HCT116 (cell line): Measurements from ENCODE around the gene FAM83E. TPM values are rescaled to one million over a fixed set of nuclear protein-coding genes. Genes with fewer than 3 reads are reported as not detected.

ENCODE experiments used
- ATAC-seq: fragments of 200-7000 bp; cut with Tn5 transposase; 2 replicates; pipeline ENCODE4 v1.9.1; 2020; ENCODE audit warnings: mild to moderate bottlenecking, moderate library complexity
- BruUV-seq: library from RNA; stranded (reverse); fragments of 400-500 nt; replicated peaks from 2 replicates; lab custom pipeline; 2021; lab: Mats Ljungman, UMichigan
- CTCF ChIA-PET: fragments of 300-600 bp; sonication (Branson Sonifier 250); formaldehyde crosslinking; loops from one replicate; lab custom pipeline; 2021; ENCODE audit warnings: antibody characterized with exemption; lab: Charles Lee
- POLR2A ChIA-PET: fragments of 300-600, 350-600 bp; sonication (Branson Sonifier 250); formaldehyde crosslinking; loops from one replicate; lab custom pipeline; 2021; ENCODE audit warnings: antibody characterized with exemption; lab: Charles Lee
- RAD21 ChIA-PET, 2 experiments: fragments of 300-600 bp; sonication (Branson Sonifier 250); formaldehyde crosslinking; loops; one replicate each; lab custom pipeline; 2023; ENCODE audit warnings: low total read pairs in 2 of 2; ENCODE audit not compliant: uncharacterized antibody in 2 of 2, unreplicated experiment in 2 of 2, low non-redundant PET in 1 of 2; lab: Charles Lee
- DNase-seq: peaks from one replicate; pipeline ENCODE4 v3.0.0-alpha.2; 2010; ENCODE audit warnings: low read depth, low spot score
- H2AFZ ChIP-seq: fragments of 200-600 bp; shearing (Covaris generic), sonication (generic); 2 replicates; pipeline ENCODE4 v1.6.1; 2017; ENCODE audit warnings: low read depth, mixed run types, mixed read lengths, antibody characterized with exemption, low read length; ENCODE audit not compliant: poor library complexity, severe bottlenecking
- H3K27ac ChIP-seq: 2 replicates; pipeline ENCODE4 v1.5.1; 2012; ENCODE audit warnings: low read depth, low read length
- H3K27me3 ChIP-seq: fragments of 200-600 bp; sonication (generic); 2 replicates; pipeline ENCODE4 v1.6.1; 2016; ENCODE audit warnings: mixed run types, low read length, mixed read lengths; ENCODE audit not compliant: insufficient read depth
- H3K36me3 ChIP-seq, 2 experiments: fragments of 200-500 bp in 1 of 2; fragments of 200-600 bp in 1 of 2; sonication (Bioruptor generic) in 1 of 2; sonication (generic) in 1 of 2; 2 replicates each; pipeline versions ENCODE4 v1.5.1 to v1.6.1; 2014 to 2016; ENCODE audit warnings: low read length in 2 of 2, inconsistent platforms in 1 of 2, mixed read lengths in 1 of 2, mixed run types in 1 of 2; ENCODE audit not compliant: insufficient read depth in 2 of 2, control insufficient read depth in 1 of 2
- H3K4me1 ChIP-seq, 2 experiments: fragments of 200-600 bp in 1 of 2; sonication (generic) in 1 of 2; 2 replicates each; pipeline versions ENCODE4 v1.5.1 to v1.6.1; 2012 to 2017; ENCODE audit warnings: low read length in 2 of 2, inconsistent platforms in 1 of 2, mild to moderate bottlenecking in 1 of 2, mixed read lengths in 1 of 2, mixed run types in 1 of 2, moderate library complexity in 1 of 2; ENCODE audit not compliant: insufficient read depth in 2 of 2, control insufficient read depth in 1 of 2
- H3K4me2 ChIP-seq: fragments of 200-600 bp; sonication (generic); 2 replicates; pipeline ENCODE4 v1.6.1; 2017; ENCODE audit warnings: mixed run types, low read length, mixed read lengths
- H3K4me3 ChIP-seq, 2 experiments: fragments of 200-600 bp in 1 of 2; sonication (generic) in 1 of 2; replicated peaks in 1 of 2; 2 replicates each; pipeline ENCODE4 v1.5.1; 2011 to 2016; ENCODE audit warnings: low read length in 2 of 2, control low read depth in 1 of 2, low read depth in 1 of 2, mild to moderate bottlenecking in 1 of 2, mixed read lengths in 1 of 2, mixed run types in 1 of 2
- H3K79me2 ChIP-seq: fragments of 200-600 bp; sonication (generic); 2 replicates; pipeline ENCODE4 v1.6.1; 2017; ENCODE audit warnings: mild to moderate bottlenecking, mixed run types, low read length, moderate library complexity, mixed read lengths; ENCODE audit not compliant: insufficient read depth
- H3K9ac ChIP-seq: fragments of 200-600 bp; sonication (generic); 2 replicates; pipeline ENCODE4 v1.6.1; 2016; ENCODE audit warnings: low read length, mixed read lengths
- H3K9me2 ChIP-seq: fragments of 200-600 bp; sonication (generic), shearing (Covaris generic); 2 replicates; pipeline ENCODE4 v1.6.1; 2017; ENCODE audit warnings: mixed run types, mild to moderate bottlenecking, moderate library complexity; ENCODE audit not compliant: insufficient read depth
- H3K9me3 ChIP-seq, 2 experiments: fragments of 200-500 bp in 1 of 2; fragments of 200-600 bp in 1 of 2; sonication (Bioruptor generic) in 1 of 2; sonication (generic) in 1 of 2; 2 replicates each; pipeline ENCODE4 v1.6.1; 2014 to 2017; ENCODE audit warnings: low read length in 2 of 2, mixed read lengths in 2 of 2, inconsistent platforms in 1 of 2, low read depth in 1 of 2, mild to moderate bottlenecking in 1 of 2, mixed run types in 1 of 2, moderate library complexity in 1 of 2; ENCODE audit not compliant: control insufficient read depth in 1 of 2, insufficient read depth in 1 of 2
- H4K20me1 ChIP-seq: fragments of 200-600 bp; sonication (generic), shearing (Covaris generic); 2 replicates; pipeline ENCODE4 v1.6.1; 2017; ENCODE audit warnings: mixed run types, mild to moderate bottlenecking, moderate library complexity; ENCODE audit not compliant: insufficient read depth
- ATF3 ChIP-seq: IDR thresholded peaks from 2 replicates; pipeline ENCODE4 v1.6.1; 2012
- ELF1 ChIP-seq: IDR thresholded peaks from 2 replicates; pipeline ENCODE4 v1.6.1; 2012; ENCODE audit warnings: low read depth, borderline replicate concordance
- EZH2 ChIP-seq: fragments of 200-600 bp; sonication (generic); IDR thresholded peaks from 2 replicates; pipeline ENCODE4 v1.6.1; 2017; ENCODE audit warnings: antibody characterized with exemption, mixed run types
- FOSL1 ChIP-seq: IDR thresholded peaks from 2 replicates; pipeline ENCODE4 v1.6.1; 2012; ENCODE audit warnings: low read depth
- POLR2A ChIP-seq: IDR thresholded peaks from 2 replicates; pipeline ENCODE4 v1.7.0; 2011; ENCODE audit warnings: borderline replicate concordance; ENCODE audit not compliant: insufficient read depth, insufficient read length; ENCODE audit errors: extremely low read depth
- POLR2AphosphoS5 ChIP-seq: IDR thresholded peaks from 2 replicates; pipeline ENCODE4 v1.6.1; 2011; ENCODE audit warnings: mild to moderate bottlenecking, low read depth, low read length, moderate library complexity
- REST ChIP-seq: IDR thresholded peaks from 2 replicates; pipeline ENCODE4 v1.6.1; 2012; ENCODE audit warnings: low read depth
- SIN3A ChIP-seq: IDR thresholded peaks from 2 replicates; pipeline ENCODE4 v1.6.1; 2012; ENCODE audit warnings: low read depth
- TCF7L2 ChIP-seq: IDR thresholded peaks from 2 replicates; pipeline ENCODE4 v1.7.0; 2011; ENCODE audit warnings: borderline replicate concordance, inconsistent platforms; ENCODE audit not compliant: insufficient read depth, insufficient read length; ENCODE audit errors: extremely low read depth
- YY1 ChIP-seq: IDR thresholded peaks from 2 replicates; pipeline ENCODE4 v1.6.1; 2011; ENCODE audit warnings: low read length, low read depth, moderate library complexity, mild to moderate bottlenecking; ENCODE audit not compliant: insufficient replicate concordance; ENCODE audit errors: extremely low read depth
- ZFX ChIP-seq: fragments of 450-650 bp; IDR thresholded peaks from 2 replicates; pipeline ENCODE4 v1.6.1; 2017
- intact Hi-C: fragments of 100-400 bp; cut with micrococcal nuclease; formaldehyde crosslinking; loops from 2 replicates; pipeline ENCODE4 v1.10.0; 2022
- total RNA-seq: library from RNA; stranded (reverse); gene quantifications from one replicate; pipeline ENCODE4 v1.2.1, GENCODE V29; 2021; ENCODE audit not compliant: unreplicated experiment
- TF ChIP-seq, protein P1 (sequence below), 3 experiments: fragments of 200-600 bp in 1 of 3; sonication (generic) in 1 of 3; IDR thresholded peaks in 2 of 3; conservative IDR thresholded peaks in 1 of 3; 2 replicates each; pipeline ENCODE4 v1.5.1; 2012 to 2017; ENCODE audit warnings: low read depth in 2 of 3, low read length in 2 of 3, antibody characterized with exemption in 1 of 3, borderline replicate concordance in 1 of 3, control low read depth in 1 of 3, mild to moderate bottlenecking in 1 of 3, mixed read lengths in 1 of 3, mixed run types in 1 of 3, moderate library complexity in 1 of 3; ENCODE audit not compliant: insufficient read depth in 1 of 3

Gene FAM83E
- total RNA-seq, 1 experiment from 2014 or later: 6.8 TPM

DNA sequence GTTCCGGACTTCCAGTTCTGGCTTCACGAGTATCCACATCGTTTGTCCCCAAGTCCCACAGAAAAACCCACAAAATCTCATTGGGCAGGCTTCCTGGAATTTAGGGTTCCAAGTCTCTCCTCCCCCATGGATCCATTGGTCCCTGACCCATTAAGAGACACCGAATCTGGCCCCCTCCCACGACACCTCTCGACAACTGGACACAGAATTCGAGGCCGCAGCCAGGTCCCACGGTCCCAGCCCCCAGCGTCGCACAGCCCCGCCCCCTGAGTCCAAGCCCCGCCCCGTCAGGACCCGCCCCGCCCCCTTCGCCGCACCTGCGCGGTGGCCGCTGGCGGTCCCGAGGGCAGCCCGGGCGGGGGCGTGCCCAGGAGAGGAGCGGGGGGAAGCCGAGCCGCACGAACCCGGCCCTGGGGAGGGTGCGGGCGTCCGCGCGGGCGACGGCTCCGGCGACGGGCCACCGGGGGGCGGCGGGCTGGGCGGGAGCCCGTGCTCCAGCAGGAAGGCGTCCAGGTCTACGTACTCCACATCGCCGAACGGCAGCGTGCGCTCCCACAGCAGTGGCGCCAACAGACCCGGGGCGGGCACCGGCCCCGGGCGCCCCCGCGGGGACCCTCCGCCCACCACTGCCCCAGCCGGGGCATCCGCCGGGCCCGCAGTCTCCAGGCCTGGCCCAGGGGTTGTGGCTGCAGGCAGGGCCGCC, 20.5 kb upstream of the FAM83E start:
- intact Hi-C loops: no loop called here
- ATAC-seq: peak; percentile 40
- RAD21 ChIA-PET: no interaction called here

GRCh38 chr19:48634424-48635262, 19.8 kb upstream of the FAM83E start:
- H3K4me1 ChIP-seq: peaks cover 40 to 86% of the 10 kb centered on the region in 2 experiments
- ChIA-PET RAD21 (interaction anchor here (0.9 to 1.0 kb wide), 2 partner anchors 11 to 15 kb away, joined by 3 read pairs; partner anchors contain the start of genes RPL18 (in 1 of the 2) and SPHK2 (in 1 of the 2)), POLR2A (interaction anchor here (0.6 to 2.6 kb wide), 6 partner anchors 11 to 238 kb away, joined by 3 to 11 read pairs (median 4); partner anchors contain the start of genes CA11, PPP1R15A, RPL18 and SPHK2), CTCF (no interaction called here)
- peaks cover 2 to 13% of the 10 kb centered on the region in 2 experiments; a peak in 1 of 4 replicates for H3K36me3 ChIP-seq
- ATAC-seq (peak; percentile 29), DNase-seq (peak; percentile 94)
- peak overlapping the region; percentile 93 for H3K4me2 ChIP-seq
- H3K79me2 ChIP-seq: peaks cover 18% of the 10 kb centered on the region
- BruUV-seq: TSS peak; percentile 83
- no peaks in the 10 kb centered on the region for H3K27me3 ChIP-seq
- H3K9ac ChIP-seq: peak overlapping the region; percentile 96
- H3K9me3 ChIP-seq: no peaks in the 10 kb centered on the region
- H2AFZ ChIP-seq: no peak overlapping the region
- H3K9me2 ChIP-seq: no peaks in the 10 kb centered on the region
- intact Hi-C loops: no loop called here
- H3K27ac ChIP-seq: peak overlapping the region; percentile 95
- H4K20me1 ChIP-seq: no peaks in the 10 kb centered on the region
- H3K4me3 ChIP-seq: peak overlapping the region; percentile 47 to 83
- no peak for TF ChIP-seq ELF1
- no peak for TF ChIP-seq ATF3
- no peak for TF ChIP-seq SIN3A
- TF ChIP-seq TCF7L2: peak; percentile 26
- peak; percentile 50; the same call in 1 of the 2 replicates for TF ChIP-seq ZFX
- TF ChIP-seq, protein P1, sequence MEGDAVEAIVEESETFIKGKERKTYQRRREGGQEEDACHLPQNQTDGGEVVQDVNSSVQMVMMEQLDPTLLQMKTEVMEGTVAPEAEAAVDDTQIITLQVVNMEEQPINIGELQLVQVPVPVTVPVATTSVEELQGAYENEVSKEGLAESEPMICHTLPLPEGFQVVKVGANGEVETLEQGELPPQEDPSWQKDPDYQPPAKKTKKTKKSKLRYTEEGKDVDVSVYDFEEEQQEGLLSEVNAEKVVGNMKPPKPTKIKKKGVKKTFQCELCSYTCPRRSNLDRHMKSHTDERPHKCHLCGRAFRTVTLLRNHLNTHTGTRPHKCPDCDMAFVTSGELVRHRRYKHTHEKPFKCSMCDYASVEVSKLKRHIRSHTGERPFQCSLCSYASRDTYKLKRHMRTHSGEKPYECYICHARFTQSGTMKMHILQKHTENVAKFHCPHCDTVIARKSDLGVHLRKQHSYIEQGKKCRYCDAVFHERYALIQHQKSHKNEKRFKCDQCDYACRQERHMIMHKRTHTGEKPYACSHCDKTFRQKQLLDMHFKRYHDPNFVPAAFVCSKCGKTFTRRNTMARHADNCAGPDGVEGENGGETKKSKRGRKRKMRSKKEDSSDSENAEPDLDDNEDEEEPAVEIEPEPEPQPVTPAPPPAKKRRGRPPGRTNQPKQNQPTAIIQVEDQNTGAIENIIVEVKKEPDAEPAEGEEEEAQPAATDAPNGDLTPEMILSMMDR (IDR thresholded peaks at IDR 0.05 in 2 of 3, conservative IDR thresholded peaks at IDR 0.05 in 1 of 3; ENCODE audit: borderline replicate concordance in 1 of 3, insufficient read depth in 1 of 3, low read depth in 2 of 3, low read length in 2 of 3): no peak
- TF ChIP-seq FOSL1: no peak
- no peak for TF ChIP-seq REST

More for the DNA sequence above, 20.5 kb upstream of the FAM83E start:
- no peaks in the 10 kb centered on the region for H3K9me2 ChIP-seq
- ChIA-PET CTCF (no interaction called here), POLR2A (interaction anchor here (1.1 kb wide), 1 partner anchor 237 kb away, joined by 5 read pairs; the partner anchor contains the start of gene PPP1R15A)
- peak overlapping the region; percentile 49 to 83 for H3K4me3 ChIP-seq
- H4K20me1 ChIP-seq: no peaks in the 10 kb centered on the region
- peaks cover 2 to 13% of the 10 kb centered on the region in 2 experiments; a peak in 1 of 4 replicates for H3K36me3 ChIP-seq
- H3K9me3 ChIP-seq: no peaks in the 10 kb centered on the region
- H2AFZ ChIP-seq: no peak overlapping the region
- H3K27ac ChIP-seq: peak overlapping the region; percentile 95
- peak overlapping the region; percentile 93 for H3K4me2 ChIP-seq
- H3K79me2 ChIP-seq: peaks cover 18% of the 10 kb centered on the region
- no peaks in the 10 kb centered on the region for H3K27me3 ChIP-seq
- DNase-seq: no peak
- TF ChIP-seq YY1 (no peak), EZH2 (no peak), POLR2AphosphoS5 (peak; percentile 66), POLR2A (peak; percentile 31)
- peaks cover 34 to 78% of the 10 kb centered on the region in 2 experiments for H3K4me1 ChIP-seq
- peak overlapping the region; percentile 96 for H3K9ac ChIP-seq
- BruUV-seq: no TSS peak
